Measurements from ENCODE around the gene TMEM54.

Gene TMEM54

DNA sequence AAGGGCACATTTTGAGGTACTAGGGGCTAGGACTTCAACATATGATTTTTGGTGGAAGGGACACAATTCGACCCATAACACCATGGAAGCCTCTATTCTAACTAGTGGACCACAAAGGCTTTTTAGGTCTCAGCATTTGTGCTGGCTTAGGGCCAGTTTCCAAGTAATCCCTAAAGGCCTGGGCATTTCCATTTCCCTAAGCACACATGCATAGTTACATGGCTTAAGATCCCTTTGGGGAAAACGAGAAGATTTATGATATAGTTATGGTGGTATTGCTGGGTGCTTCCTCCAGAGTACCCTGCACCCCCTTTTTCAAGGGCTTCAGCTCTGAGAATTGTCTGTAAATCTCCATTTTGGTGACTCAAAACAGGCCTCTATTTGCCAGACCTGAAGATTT lies 28.2 kb upstream of the TMEM54 start:
- TF ChIP-seq, protein P1, sequence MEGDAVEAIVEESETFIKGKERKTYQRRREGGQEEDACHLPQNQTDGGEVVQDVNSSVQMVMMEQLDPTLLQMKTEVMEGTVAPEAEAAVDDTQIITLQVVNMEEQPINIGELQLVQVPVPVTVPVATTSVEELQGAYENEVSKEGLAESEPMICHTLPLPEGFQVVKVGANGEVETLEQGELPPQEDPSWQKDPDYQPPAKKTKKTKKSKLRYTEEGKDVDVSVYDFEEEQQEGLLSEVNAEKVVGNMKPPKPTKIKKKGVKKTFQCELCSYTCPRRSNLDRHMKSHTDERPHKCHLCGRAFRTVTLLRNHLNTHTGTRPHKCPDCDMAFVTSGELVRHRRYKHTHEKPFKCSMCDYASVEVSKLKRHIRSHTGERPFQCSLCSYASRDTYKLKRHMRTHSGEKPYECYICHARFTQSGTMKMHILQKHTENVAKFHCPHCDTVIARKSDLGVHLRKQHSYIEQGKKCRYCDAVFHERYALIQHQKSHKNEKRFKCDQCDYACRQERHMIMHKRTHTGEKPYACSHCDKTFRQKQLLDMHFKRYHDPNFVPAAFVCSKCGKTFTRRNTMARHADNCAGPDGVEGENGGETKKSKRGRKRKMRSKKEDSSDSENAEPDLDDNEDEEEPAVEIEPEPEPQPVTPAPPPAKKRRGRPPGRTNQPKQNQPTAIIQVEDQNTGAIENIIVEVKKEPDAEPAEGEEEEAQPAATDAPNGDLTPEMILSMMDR (conservative IDR thresholded peaks at IDR 0.05; ENCODE audit: control insufficient read depth, insufficient read depth, low read depth, low read length), result no peak
- no peak for DNase-seq (ENCODE audit: low read depth)
- no peak overlapping the region for H3K4me3 ChIP-seq (ENCODE audit: control insufficient read depth, low read depth, low read length)

DNA sequence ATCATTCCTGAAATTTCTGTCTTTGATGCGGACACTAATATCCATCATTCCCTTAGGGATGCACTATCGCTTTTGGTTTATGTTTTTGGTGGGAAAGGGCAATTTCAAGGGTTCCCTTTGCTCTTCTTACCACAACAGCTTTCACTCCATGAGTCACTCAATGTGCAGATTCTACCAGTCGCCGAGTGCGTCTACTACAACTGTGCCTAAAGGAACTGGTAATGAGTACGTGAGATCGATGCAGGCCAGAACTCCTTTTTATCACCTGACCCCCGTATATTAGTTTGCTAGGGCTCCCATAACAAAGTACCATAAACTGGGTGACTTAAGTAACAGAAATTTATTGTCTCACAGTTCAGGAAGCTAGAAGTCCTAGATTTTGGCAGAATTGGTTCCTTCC lies 27.5 kb upstream of the TMEM54 start:
- TF ChIP-seq, protein P1 (conservative IDR thresholded peaks at IDR 0.05; ENCODE audit: control insufficient read depth, insufficient read depth, low read depth, low read length), result no peak
- DNase-seq (ENCODE audit: low read depth), result peak; percentile 18
- no peak overlapping the region for H3K4me3 ChIP-seq (ENCODE audit: control insufficient read depth, low read depth, low read length)

DNA sequence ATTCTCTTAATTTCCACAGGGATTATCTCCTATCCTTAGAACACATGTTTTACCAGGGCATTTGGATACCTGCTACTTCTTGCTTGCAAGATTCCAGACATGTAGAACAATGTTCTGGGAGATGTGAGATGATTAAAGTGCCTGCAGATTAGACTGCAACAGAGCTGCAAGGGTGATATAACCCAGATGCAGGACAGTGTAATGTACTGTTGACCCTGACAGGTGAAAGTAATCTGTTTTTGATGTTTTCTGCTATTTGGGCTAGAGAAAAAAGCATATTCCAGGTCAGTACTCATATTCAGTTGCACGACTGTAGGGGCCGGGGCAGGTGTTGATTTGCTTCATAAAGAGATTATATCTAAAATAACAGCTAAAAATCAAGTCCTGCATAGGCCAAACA lies 27.1 kb upstream of the TMEM54 start:
- TF ChIP-seq, protein P1 (conservative IDR thresholded peaks at IDR 0.05; ENCODE audit: control insufficient read depth, insufficient read depth, low read depth, low read length), result no peak
- no peak for DNase-seq (ENCODE audit: low read depth)
- H3K4me3 ChIP-seq (ENCODE audit: control insufficient read depth, low read depth, low read length), result no peak overlapping the region

DNA sequence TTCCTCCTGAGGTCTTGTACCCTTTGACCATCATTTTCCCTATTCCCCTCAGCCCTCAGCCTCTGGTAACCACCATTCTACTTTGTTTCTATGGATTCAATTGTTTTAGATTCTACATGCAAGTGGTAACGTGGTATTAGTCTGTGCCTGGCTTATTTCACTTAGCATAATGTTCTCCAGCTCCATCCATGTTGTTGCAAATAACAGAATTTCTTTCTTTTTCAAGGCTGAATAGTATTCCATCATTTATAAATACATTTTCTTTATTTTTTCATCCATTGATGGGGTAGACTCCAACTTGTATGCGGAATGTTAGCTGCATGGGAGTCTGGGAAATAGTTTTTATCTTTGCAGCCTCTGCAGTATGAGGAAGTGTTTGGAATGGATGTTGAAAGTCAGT lies 26.3 kb upstream of the TMEM54 start:
- DNase-seq (ENCODE audit: low read depth), result no peak
- H3K4me3 ChIP-seq (ENCODE audit: control insufficient read depth, low read depth, low read length), result no peak overlapping the region
- TF ChIP-seq, protein P1 (conservative IDR thresholded peaks at IDR 0.05; ENCODE audit: control insufficient read depth, insufficient read depth, low read depth, low read length), result no peak

DNA sequence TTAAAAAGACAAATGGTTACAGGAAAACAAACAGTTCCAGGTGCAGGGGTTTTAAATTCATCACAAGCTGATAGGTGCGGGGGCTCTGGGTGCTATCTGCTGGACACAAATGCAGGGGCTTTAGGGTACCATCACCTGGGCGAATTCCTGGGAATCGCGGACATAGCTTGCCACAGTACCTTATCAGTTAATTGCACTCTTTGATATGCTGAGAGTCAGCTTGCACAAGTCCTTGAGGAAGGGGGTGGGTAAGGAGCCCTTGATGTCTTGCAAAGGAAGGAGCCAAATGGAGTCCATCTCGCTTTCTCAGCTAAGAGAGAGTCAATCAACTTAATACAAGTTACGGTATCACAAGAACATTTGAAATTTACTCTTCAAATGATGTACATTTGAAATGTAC lies 25.4 kb upstream of the TMEM54 start:
- no peak overlapping the region for H3K4me3 ChIP-seq (ENCODE audit: control insufficient read depth, low read depth, low read length)
- TF ChIP-seq, protein P1 (conservative IDR thresholded peaks at IDR 0.05; ENCODE audit: control insufficient read depth, insufficient read depth, low read depth, low read length), result no peak
- no peak for DNase-seq (ENCODE audit: low read depth)

DNA sequence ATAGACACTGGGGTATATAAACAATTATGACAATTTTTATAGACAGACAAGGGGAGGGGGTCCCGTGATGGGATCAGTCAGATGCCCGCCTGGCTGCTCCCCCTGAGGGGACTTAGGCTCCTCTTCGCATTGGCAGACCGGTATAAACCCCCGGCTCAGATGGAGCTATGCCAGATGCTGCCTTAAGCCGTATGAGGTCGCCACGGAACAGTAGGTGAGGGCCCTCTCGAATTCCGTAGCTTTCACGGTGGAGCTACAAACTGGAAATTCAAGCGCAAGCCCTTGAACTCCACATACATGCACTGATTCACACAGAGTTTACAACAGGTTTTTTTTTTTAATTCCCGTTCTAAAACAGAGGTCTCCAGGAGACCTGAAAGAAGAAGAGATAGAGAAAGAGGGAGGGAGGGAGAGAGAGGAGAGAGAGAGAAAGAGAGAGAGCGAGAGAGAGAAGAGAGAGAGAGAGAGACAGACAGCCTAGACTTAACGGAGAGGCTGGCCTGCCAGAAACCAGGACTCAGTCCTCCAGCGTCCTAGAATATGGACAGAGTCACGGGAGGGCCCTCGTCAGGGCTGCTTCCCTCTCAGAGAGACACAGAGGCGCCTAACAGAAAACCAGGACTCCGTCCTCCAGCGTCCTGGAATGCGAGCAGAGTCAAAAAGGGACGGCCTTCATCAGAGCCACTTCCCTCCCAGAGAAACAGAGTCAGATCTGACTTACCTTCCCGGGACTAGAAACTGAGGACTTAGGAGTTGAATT lies 24.4 kb upstream of the TMEM54 start:
- H3K4me3 ChIP-seq (ENCODE audit: control insufficient read depth, low read depth, low read length), result no peak overlapping the region
- TF ChIP-seq, protein P1 (conservative IDR thresholded peaks at IDR 0.05; ENCODE audit: control insufficient read depth, insufficient read depth, low read depth, low read length), result no peak
- no peak for DNase-seq (ENCODE audit: low read depth)
